Activated T-helper 1 cell treated with anti-CD3 and anti-CD28 coated beads, Interleukin-2, amount 50 U/mL, for 16 hours (primary cell): ENCODE measurements around the gene PSMC4.

Experiments used
- DNase-seq, 2 donors: peaks; one replicate each; pipeline ENCODE4 v3.0.0-alpha.2; 2020; ENCODE audit warnings: low read depth in 1 of 2, low spot score in 1 of 2

Gene PSMC4

DNA sequence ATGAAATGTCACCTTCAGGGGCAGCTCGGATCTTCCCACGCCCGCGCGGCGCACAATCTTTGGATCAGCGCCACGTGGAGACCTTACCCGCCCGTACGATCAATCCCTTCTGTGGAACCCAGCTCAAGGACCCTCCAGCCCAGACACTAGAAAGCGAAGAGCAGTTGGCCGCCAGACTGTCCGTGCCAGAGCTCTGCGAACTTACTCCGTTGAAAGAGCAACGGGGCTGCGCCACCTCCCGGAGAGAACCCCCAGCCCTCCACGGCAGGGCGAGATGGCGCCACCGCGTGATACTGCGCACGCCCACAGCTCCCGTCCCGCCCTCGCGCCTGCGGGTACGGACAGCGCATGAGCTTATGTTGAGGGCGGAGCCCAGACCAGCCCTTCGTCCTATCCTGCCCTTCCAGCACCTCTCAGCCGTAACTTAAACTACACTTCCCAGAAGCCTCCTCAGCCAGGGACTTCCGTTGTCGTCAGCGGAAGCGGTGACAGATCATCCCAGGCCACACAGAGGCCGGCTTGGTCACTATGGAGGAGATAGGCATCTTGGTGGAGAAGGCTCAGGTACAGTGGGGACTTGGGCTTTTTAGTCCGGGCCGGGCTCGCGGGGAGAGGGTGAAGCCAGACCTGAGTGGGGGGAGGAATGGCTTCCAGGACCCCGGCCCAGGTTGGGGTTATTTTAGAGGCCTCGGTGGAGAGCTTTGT lies at the start of gene PSMC4:
TSS of gene PSMC4 (plus strand) at position 491 of the 705 bp plus-strand sequence. CDS start at position 529, 38 bp downstream.
- DNase-seq = peak; percentile 96 to 97

DNA sequence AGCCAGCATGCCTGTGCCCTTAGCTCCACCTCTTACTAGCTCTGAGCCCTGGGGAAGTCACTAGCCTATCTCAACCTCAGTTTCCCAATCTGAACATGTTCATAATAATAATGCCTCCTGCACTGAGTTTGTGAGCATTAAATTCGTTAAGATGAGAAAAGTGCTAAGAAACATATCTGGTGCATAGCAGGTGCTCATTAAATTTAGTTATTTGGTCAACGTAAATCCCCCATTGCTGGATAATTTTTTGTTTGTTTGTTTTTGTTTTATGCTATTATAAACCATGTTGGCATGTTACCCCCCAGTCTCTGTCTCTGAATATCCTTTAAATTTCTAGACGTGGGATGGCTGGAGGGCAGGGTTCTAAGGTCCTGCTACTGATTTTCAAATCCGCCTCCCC lies 47.1 kb upstream of the PSMC4 start:
- no peak for DNase-seq

- DNase-seq = no peak
Observed at GRCh38 chr19:39924389-39924788, 46.6 kb upstream of the PSMC4 start.

DNA sequence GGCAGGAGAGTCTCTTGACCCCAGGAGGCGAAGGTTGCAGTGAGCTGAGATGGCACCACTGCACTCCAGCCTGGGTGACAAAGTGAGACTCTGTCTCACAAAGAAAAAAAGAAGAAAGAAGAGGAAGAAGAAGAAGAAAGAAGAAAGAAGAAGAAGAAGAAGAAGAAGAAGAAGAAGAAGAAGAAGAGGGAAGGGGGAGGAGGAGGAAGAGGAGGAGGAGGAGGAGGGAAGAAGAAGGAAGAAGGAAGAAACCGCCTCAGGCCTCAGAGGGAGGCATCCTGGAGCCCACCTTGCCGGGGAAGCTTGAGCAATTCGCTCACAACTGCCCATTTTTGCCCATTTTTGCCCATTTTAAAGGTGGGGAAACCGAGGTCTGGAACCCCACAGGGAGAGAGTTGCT lies 46.0 kb upstream of the PSMC4 start:
- no peak for DNase-seq

DNA sequence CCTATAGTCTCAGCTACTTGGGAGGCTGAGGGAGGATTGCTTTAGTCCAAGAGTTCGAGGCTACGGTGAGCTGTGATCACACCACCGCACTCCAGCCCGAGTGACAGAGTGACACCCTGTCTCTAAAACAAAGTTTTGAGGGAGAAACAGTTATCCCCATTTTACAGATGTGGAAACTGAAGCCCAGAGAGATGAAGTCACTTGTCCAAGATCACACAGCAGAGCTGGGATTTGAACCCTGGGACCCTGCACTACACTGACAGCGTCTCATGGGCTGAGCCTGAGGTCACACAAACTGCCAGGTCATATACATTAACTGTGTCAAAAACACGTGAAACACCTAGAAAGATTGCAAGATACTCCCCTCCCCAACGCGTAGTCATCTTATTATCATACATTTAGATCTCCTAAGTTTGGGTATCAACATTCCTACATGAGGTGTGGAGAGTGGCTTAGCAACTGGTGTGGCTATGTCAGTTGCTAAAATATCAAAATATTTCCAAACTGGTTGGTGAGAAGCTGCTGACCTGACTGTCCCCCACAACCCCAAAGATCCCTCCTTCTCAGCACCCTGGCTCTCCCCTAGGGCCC lies 44.7 kb upstream of the PSMC4 start:
- no peak for DNase-seq

DNA sequence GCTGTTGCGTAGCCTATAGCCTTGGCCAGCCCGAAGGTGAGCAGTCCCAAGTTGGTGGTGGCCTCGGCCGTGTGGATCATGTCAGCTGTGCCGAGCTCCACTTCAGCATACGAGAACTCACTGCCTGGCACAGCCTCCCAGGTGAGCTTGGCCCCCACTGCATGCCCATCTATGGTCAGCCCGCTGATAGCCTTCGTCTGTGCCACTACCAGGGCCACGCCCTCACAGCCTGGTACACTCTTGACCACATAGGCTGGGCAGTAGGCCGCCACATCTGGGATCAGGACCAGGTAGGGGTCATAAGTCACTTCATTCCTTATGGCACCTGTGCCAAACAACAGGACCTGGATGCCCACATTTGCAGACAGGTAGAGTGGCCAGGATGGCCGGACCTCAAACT lies 43.9 kb upstream of the PSMC4 start:
- no peak for DNase-seq

DNA sequence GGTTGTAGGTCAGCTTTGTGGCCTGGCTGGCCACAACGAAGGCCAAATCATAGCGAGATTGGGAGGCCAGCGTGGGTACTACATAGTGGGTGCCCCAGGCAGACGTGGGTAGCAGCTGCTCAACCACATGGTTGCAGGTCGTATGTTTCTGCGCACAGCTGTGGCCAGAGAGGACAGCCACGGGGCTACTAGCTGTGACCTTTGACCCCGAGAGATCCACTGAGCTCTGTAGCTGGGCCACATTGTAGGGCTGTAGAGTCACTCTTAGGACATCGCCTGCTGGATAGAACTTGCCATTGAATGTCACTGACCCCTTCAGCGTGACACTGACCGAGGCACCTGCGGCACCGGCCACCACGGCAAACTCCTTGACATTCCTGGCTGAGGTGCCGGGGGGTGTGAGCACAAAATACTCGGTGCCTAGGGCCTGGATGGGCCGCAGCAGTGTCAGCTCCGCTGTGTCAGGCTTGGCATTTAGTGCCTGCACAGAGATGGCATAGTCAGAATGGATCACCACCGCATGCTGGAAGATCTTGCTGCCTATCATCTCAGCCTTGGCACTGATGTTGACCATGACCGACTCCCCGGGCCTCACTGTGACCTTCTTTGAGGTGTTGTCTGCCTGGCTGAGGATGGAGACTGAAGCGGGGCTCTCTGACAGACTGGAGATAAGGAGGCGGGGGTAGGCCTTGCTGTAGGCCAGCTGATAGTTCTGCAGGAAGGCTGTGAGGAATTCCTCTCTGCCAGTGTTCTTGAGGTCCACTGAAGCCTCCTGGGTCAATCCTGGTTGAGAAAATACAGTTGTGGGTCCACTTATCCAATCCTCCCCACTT lies 43.2 kb upstream of the PSMC4 start:
- DNase-seq = no peak

- no peak for DNase-seq
Observed at GRCh38 chr19:39928357-39928725, 42.6 kb upstream of the PSMC4 start.

- no peak for DNase-seq
Observed at GRCh38 chr19:39929750-39930149, 41.2 kb upstream of the PSMC4 start.

- no peak for DNase-seq
Observed at GRCh38 chr19:39934584-39935363, 36.2 kb upstream of the PSMC4 start, which contains the start of gene FCGBP. Gene FCGBP, minus strand, starts transcription at chr19:39934634.

- DNase-seq = no peak
Observed at GRCh38 chr19:39935364-39935661, 35.7 kb upstream of the PSMC4 start.

GRCh38 chr19:39936020-39936419 lies 34.9 kb upstream of the PSMC4 start:
- no peak for DNase-seq

GRCh38 chr19:39936622-39937021 lies 34.3 kb upstream of the PSMC4 start:
- DNase-seq = no peak

DNA sequence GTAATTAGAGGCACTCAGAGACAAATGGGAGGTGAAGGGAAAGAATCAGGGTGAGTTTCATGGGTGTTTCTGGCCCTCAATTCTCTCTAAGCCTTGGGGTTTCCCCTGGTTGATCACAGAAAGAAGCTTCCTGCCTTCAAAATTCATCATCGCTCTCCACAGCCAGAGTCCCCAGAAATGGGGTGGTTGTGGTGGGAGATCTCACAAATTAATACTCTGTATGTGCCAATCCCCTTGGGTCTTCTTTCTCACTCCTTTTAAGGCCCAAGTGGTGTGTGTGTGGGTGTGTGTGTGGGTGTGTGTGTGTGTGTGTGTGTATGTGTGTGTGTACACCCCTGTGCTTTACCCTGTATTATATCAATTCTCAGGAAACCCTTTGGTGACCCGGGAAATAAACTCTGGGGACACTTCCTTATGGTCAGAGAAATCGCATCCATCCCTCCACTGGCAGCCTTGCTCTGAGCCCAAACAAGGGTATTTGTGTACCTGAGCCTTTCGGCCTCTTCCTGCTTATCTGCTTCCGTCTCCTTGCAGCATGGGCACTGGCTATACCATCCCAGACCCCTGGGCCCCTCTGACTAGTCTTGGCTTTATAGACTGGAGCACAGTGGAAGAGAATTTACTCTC lies 33.8 kb upstream of the PSMC4 start:
- peak in 1 of 2 donors; percentile 20 for DNase-seq

DNA sequence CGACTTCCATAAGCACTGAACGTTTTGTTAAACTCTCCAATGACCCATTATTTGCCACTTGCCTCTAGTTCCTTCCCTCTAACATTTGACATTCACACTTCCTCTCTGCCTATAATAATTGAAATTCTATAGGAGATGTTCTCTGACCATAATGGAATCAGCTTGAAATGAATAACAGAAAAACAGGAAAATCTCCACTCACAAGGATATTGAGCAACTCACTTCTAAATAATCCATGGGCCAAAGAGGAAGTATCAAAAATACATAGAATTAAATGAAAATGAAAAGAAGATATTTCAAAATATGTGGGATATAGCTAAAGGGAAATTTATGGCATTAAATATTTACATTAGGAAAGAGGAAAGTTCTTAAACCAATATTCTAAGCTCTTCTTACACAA lies 33.2 kb upstream of the PSMC4 start:
- DNase-seq = no peak

- DNase-seq = no peak
Observed at GRCh38 chr19:39939556-39939955, 31.4 kb upstream of the PSMC4 start.

GRCh38 chr19:39940221-39940833 lies 30.6 kb upstream of the PSMC4 start:
- no peak for DNase-seq

DNA sequence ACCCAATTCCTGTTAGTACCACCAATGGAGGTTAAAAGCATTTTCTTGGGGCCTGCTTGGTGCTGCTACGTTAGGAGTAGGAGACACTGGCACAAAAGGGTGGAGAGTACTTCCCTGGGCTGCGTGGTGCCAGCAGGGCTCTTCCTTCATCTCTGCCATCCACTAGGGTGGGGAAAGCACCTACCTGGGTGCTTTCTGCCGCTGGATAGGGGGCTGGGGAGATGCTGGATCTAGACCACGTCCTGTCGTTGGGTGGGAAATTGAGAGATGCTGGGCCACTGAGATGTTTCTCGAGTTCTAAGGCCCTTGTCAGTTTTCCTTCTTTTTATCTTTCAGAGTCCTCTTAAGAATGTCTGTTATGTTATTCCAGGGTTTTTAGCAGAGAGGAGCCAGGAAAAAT lies 29.8 kb upstream of the PSMC4 start:
- no peak for DNase-seq

DNA sequence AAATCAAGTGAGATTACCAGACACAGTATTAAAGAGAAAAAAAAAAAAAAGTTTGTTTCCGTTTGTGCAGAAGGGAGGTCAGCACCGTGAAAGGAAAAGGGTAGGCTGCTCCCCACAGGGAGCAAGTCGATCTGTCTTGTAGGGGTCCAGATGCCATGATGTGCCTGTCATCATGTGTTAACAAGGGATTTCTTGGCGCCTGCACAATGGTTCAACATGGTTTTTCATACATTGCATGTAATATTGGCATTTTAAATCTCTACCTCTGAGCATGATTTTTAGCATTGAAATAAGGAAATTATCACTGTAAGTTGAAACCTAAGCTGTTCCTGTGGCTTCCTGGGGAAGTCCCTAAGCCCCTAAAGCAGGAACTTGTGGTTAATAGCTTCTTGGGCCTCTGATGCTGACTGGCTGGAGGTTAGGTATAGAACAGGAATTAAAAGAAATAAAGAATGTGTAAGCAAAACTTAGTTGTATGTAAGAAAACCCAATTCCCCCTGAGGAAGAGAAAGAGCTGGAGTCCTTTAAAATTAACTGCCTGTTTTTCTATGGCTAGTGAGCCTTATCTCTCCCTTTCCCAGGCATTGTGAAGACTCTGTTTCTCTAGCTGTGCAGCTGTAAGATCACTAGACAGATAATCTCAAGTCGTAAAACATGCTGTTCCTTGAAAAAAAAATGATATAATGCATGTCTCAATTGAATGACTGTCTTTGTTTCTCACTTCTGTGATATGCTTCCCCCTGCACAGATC lies 29.2 kb upstream of the PSMC4 start:
- peak in 1 of 2 donors; percentile 30 for DNase-seq

DNA sequence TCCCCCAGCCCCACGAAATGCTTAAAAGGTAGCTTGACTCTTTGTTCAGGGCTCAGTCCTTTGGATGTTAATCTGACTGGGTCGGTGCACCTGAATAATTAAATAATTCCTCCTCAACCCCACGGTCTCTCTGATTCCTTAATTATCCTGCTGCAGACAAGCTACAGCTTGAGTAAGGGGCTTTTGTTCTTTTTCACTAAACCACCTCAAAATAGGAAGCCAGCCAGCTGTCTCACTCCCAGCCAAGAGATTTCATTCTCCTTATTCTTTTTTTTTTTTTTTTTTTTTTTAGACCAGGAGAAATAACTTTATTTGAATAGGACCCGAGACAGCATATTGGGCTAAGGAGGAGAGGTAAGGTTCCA lies 28.6 kb upstream of the PSMC4 start:
- no peak for DNase-seq
